Uterus (tissue), 2 donors: ENCODE data around the gene TUBB3.

Source experiments
- CTCF ChIP-seq, 4 experiments: fragments of 200-600 bp in 2 of 4; fragments of 450-650 bp in 2 of 4; sonication (generic) in 2 of 4; IDR thresholded peaks; one replicate each; pipeline ENCODE4 v1.5.1; 2016 to 2019; ENCODE audit warnings: antibody characterized with exemption in 4 of 4, mild to moderate bottlenecking in 2 of 4, moderate library complexity in 1 of 4
- POLR2A ChIP-seq, 2 donors: fragments of 450-650 bp; IDR thresholded peaks; one replicate each; pipeline ENCODE4 v1.6.1; 2016; ENCODE audit warnings: antibody characterized with exemption in 2 of 2, mild to moderate bottlenecking in 1 of 2, moderate library complexity in 1 of 2

- TF ChIP-seq CTCF (IDR thresholded peaks at IDR 0.05), result no peak
- TF ChIP-seq POLR2A (IDR thresholded peaks at IDR 0.05), result no peak
Measured at GRCh38 chr16:89961920-89962319, 38.8 kb downstream of the TUBB3 start.
